Stimulated activated CD4-positive, alpha-beta T cell treated with anti-CD3 and anti-CD28 coated beads, Interleukin-1b, Interleukin-23, amount 100 ng/mL, for 24 hours (primary cell): Measurements from ENCODE around the gene VKORC1.

Source experiments
- DNase-seq, 4 experiments: peaks; one replicate each; pipeline ENCODE4 v3.0.0-alpha.2; 2020; ENCODE audit warnings: low read depth in 4 of 4, low spot score in 1 of 4

Gene VKORC1

GRCh38 chr16:31083081-31083480, 11.5 kb downstream of the VKORC1 start:
- DNase-seq = no peak

GRCh38 chr16:31082368-31083045, 12.1 kb downstream of the VKORC1 start:
- DNase-seq = no peak

- DNase-seq = no peak
Measured at GRCh38 chr16:31081428-31082351, 12.9 kb downstream of the VKORC1 start.

GRCh38 chr16:31080756-31081419, 13.7 kb downstream of the VKORC1 start:
- DNase-seq = no peak

GRCh38 chr16:31080035-31080629, 14.5 kb downstream of the VKORC1 start:
- no peak for DNase-seq

GRCh38 chr16:31079342-31079944, 15.2 kb downstream of the VKORC1 start:
- no peak for DNase-seq

- no peak for DNase-seq
Measured at GRCh38 chr16:31078597-31079341, 15.8 kb downstream of the VKORC1 start.

GRCh38 chr16:31077592-31078396, 16.8 kb downstream of the VKORC1 start:
- DNase-seq = no peak

- DNase-seq = no peak
Measured at GRCh38 chr16:31077024-31077423, 17.6 kb downstream of the VKORC1 start.

GRCh38 chr16:31076319-31076718, 18.3 kb downstream of the VKORC1 start:
- DNase-seq = no peak

- no peak for DNase-seq
Measured at GRCh38 chr16:31074814-31075183, 19.8 kb downstream of the VKORC1 start.

- peak; percentile 85 to 96 (median 94) for DNase-seq
Measured at GRCh38 chr16:31073970-31074813, 20.4 kb downstream of the VKORC1 start, which contains the start of the genes ZNF646 and ZNF668. ZNF646 (plus strand) TSS chr16:31074422; CDS start chr16:31076325, 1,903 bp downstream. ZNF668 (minus strand) TSS chr16:31074240; CDS start chr16:31064459, 9,781 bp downstream.

GRCh38 chr16:31073142-31073969, 21.2 kb downstream of the VKORC1 start:
- DNase-seq = peak; percentile 72 to 87 (median 84)

- DNase-seq = no peak
Measured at GRCh38 chr16:31072540-31073141, 22.0 kb downstream of the VKORC1 start.

GRCh38 chr16:31071861-31072260, 22.7 kb downstream of the VKORC1 start:
- DNase-seq = no peak

- no peak for DNase-seq
Measured at GRCh38 chr16:31067342-31067741, 27.3 kb downstream of the VKORC1 start.

- no peak for DNase-seq
Measured at GRCh38 chr16:31064882-31065461, 29.6 kb downstream of the VKORC1 start.
